Omental fat pad (tissue), 4 donors: Measurements from ENCODE around the gene TTPAL. TPM values are rescaled to one million over a fixed set of nuclear protein-coding genes. Genes with fewer than 3 reads are reported as not detected.

Experiments used
- ATAC-seq: fragments of 150-250 bp; one replicate; pipeline ENCODE4 v1.9.1; 2016; ENCODE audit warnings: mild to moderate bottlenecking, moderate library complexity; ENCODE audit not compliant: low FRiP score
- DNase-seq: peaks from one replicate; pipeline ENCODE4 v3.0.0-alpha.2; 2019; ENCODE audit warnings: low spot score
- CTCF ChIP-seq, 3 donors: fragments of 450-650 bp; IDR thresholded peaks; one replicate each; pipeline ENCODE4 v1.5.1; 2016 to 2017; ENCODE audit warnings: antibody characterized with exemption in 3 of 3, mild to moderate bottlenecking in 3 of 3, moderate library complexity in 2 of 3
- total RNA-seq, 4 donors: library from RNA; depleted of rRNA; stranded (reverse); fragments of >200 nt; gene quantifications; one replicate each; pipeline ENCODE4 v1.1.0, GENCODE V29; 2016

The TTPAL gene
- total RNA-seq, 4 donors from 2014 or later: 14.5 to 40.8 (median 23.6) TPM

- TF ChIP-seq CTCF (IDR thresholded peaks at IDR 0.05): no peak
- DNase-seq: no peak
- no peak for ATAC-seq
These were observed 46.0 kb upstream of the TTPAL start for GRCh38 chr20:44429419-44430269.

DNA sequence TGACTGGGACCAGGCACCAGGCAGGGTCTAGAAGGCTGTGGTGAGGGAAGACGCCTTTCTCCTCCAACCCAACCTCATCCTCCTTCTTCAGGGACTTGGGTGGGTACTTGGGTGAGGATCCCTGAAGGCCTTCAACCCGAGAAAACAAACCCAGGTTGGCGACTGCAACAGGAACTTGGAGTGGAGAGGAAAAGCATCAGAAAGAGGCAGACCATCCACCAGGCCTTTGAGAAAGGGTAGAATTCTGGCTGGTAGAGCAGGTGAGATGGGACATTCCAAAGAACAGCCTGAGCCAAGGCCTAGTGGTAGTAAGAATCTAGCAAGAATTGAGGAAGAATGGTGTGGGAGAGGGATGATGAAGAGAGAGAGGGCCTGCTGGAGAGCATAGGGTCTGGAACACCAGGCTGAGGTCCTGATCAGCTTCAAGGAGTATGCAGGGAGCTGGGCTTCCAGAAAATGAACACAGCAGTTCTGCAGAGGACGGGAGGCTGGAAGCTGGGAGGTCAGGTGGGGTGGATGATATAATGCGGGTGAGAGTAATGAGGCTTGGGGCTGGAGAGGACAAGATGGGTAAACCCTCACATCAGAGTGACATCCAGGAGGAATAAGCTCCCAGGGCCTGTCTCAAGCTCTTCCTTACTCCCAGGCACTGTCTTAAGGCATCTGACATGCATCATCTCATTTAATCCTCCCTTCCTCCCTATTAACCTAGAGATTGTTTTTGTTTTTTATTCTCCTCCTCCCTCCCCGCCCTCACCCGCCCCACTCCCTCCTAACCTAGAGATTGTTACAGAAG lies 45.2 kb upstream of the TTPAL start:
- no peak for TF ChIP-seq CTCF (IDR thresholded peaks at IDR 0.05)
- no peak for DNase-seq
- ATAC-seq: no peak

GRCh38 chr20:44431118-44431501 lies 44.6 kb upstream of the TTPAL start:
- no peak for DNase-seq
- no peak for ATAC-seq
- TF ChIP-seq CTCF (IDR thresholded peaks at IDR 0.05): no peak

- ATAC-seq: no peak
- no peak for DNase-seq
- TF ChIP-seq CTCF (IDR thresholded peaks at IDR 0.05): no peak
These were observed 44.0 kb upstream of the TTPAL start for GRCh38 chr20:44431502-44432234.

DNA sequence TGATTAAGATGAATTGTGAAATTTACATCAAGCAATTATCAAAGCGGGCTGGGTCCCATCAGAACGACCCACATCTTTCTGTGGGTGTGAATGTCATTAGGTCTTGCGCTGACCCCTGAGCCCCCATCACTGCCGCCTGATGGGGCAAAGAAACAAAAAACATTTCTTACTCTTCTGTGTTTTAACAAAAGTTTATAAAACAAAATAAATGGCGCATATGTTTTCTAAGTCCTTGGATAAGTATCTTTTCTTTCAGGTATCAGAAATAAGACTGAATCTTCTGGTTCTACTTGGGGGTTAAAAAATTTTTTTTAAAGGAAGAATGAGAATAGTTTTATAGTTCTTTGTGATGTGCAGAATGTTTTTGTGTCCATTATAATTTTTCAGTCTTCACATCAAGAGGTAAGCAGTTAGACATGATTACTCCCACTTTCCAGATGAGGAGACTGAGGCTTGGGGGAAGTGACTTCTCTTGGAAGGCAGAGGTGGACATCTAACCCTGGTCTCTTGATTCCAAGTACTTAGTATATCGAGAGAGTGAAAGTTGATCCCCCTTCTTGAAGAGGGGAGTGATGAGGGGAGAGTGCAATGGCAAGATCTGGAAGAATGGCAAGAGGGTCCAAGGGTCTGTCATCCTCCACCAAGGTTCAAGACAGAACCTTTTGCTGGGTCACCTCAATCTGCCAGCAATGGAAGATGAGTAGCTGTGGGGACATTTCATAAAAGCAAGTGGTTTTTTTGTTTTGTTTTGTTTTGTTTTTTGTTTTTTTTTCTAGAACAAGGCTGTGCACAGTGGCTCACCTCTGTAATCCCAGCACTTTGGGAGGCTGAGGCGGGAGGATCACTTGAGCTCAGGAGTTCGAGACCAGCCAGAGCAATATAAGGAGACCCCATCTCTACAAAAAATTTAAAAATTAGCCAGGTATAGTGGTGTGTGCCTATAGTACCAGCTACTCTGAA lies 42.8 kb upstream of the TTPAL start:
- no peak for ATAC-seq
- DNase-seq: no peak
- TF ChIP-seq CTCF (IDR thresholded peaks at IDR 0.05): no peak
